ENCODE data around the gene SEC14L5. TPM values are rescaled to one million over a fixed set of nuclear protein-coding genes. Genes with fewer than 3 reads are reported as not detected.

SEC14L5 gene
- total RNA-seq, 2 experiments from 2014 or later: 0.20 TPM; not detected in 1

GRCh38 chr16:5008311-5008731 lies 50.2 kb downstream of the SEC14L5 start:
- no peak overlapping the region for H3K27ac Mint-ChIP-seq
- DNase-seq (no peak), ATAC-seq (ENCODE audit: low read depth) (no peak)
- POLR2A ChIA-PET: no interaction called here
- H3K9me3 Mint-ChIP-seq: no peaks in the 10 kb centered on the region
- no peaks in the 10 kb centered on the region for H3K4me1 Mint-ChIP-seq
- no peaks in the 10 kb centered on the region for H3K36me3 Mint-ChIP-seq
- H3K4me3 Mint-ChIP-seq: no peak overlapping the region
- no peaks in the 10 kb centered on the region for H3K27me3 Mint-ChIP-seq

GRCh38 chr16:5010576-5011329 lies 52.6 kb downstream of the SEC14L5 start:
- no peaks in the 10 kb centered on the region for H3K4me1 Mint-ChIP-seq
- POLR2A ChIA-PET: no interaction called here
- H3K36me3 Mint-ChIP-seq: no peaks in the 10 kb centered on the region
- no peak overlapping the region for H3K27ac Mint-ChIP-seq
- no peaks in the 10 kb centered on the region for H3K27me3 Mint-ChIP-seq
- no peak overlapping the region for H3K4me3 Mint-ChIP-seq
- no peaks in the 10 kb centered on the region for H3K9me3 Mint-ChIP-seq
- DNase-seq: no peak
- ATAC-seq (ENCODE audit: low read depth): no peak

- Mint-ChIP-seq H3K36me3 (no peaks in the 10 kb centered on the region), H3K27ac (no peak overlapping the region), H3K4me1 (no peaks in the 10 kb centered on the region), H3K9me3 (no peaks in the 10 kb centered on the region), H3K4me3 (no peak overlapping the region), H3K27me3 (no peaks in the 10 kb centered on the region)
- ATAC-seq (ENCODE audit: low read depth) (no peak), DNase-seq (no peak)
- POLR2A ChIA-PET: no interaction called here
Measured at GRCh38 chr16:5011637-5012036, 53.5 kb downstream of the SEC14L5 start.

- ATAC-seq (ENCODE audit: low read depth): no peak
- Mint-ChIP-seq H3K27me3 (no peaks in the 10 kb centered on the region), H3K4me1 (no peaks in the 10 kb centered on the region), H3K9me3 (no peaks in the 10 kb centered on the region), H3K27ac (no peak overlapping the region), H3K36me3 (no peaks in the 10 kb centered on the region), H3K4me3 (no peak overlapping the region)
- no peak for DNase-seq
- POLR2A ChIA-PET: no interaction called here
Measured at GRCh38 chr16:5012887-5013286, 54.8 kb downstream of the SEC14L5 start.

- Mint-ChIP-seq H3K36me3 (no peaks in the 10 kb centered on the region), H3K4me1 (no peaks in the 10 kb centered on the region), H3K9me3 (no peaks in the 10 kb centered on the region), H3K27me3 (no peaks in the 10 kb centered on the region), H3K27ac (no peak overlapping the region), H3K4me3 (no peak overlapping the region)
- POLR2A ChIA-PET: no interaction called here
- no peak for ATAC-seq (ENCODE audit: low read depth)
- no peak for DNase-seq
Measured at GRCh38 chr16:5015351-5015750, 57.2 kb downstream of the SEC14L5 start.

- ATAC-seq (ENCODE audit: low read depth): no peak
- Mint-ChIP-seq H3K27ac (no peak overlapping the region), H3K36me3 (no peaks in the 10 kb centered on the region), H3K27me3 (no peaks in the 10 kb centered on the region), H3K9me3 (no peaks in the 10 kb centered on the region), H3K4me3 (no peak overlapping the region), H3K4me1 (no peaks in the 10 kb centered on the region)
- POLR2A ChIA-PET: no interaction called here
- no peak for DNase-seq
Measured at GRCh38 chr16:5015887-5016286, 57.8 kb downstream of the SEC14L5 start.

- H3K27me3 Mint-ChIP-seq: no peaks in the 10 kb centered on the region
Measured at GRCh38 chr16:5016967-5017677, 59.0 kb downstream of the SEC14L5 start.

GRCh38 chr16:5017678-5017969 lies 59.5 kb downstream of the SEC14L5 start:
- Mint-ChIP-seq H3K4me3 (no peak overlapping the region), H3K27me3 (no peaks in the 10 kb centered on the region), H3K27ac (no peak overlapping the region), H3K36me3 (no peaks in the 10 kb centered on the region), H3K4me1 (no peaks in the 10 kb centered on the region), H3K9me3 (no peaks in the 10 kb centered on the region)
- ATAC-seq (ENCODE audit: low read depth) (no peak), DNase-seq (no peak)
- POLR2A ChIA-PET: no interaction called here

More at GRCh38 chr16:5016967-5017677, 59.0 kb downstream of the SEC14L5 start:
- POLR2A ChIA-PET: no interaction called here
- Mint-ChIP-seq H3K4me3 (no peak overlapping the region), H3K9me3 (no peaks in the 10 kb centered on the region), H3K27ac (no peak overlapping the region), H3K4me1 (no peaks in the 10 kb centered on the region), H3K36me3 (no peaks in the 10 kb centered on the region)
- no peak for DNase-seq
- ATAC-seq (ENCODE audit: low read depth): no peak

- Mint-ChIP-seq H3K4me3 (no peak overlapping the region), H3K9me3 (no peaks in the 10 kb centered on the region), H3K36me3 (no peaks in the 10 kb centered on the region), H3K27me3 (no peaks in the 10 kb centered on the region), H3K4me1 (no peaks in the 10 kb centered on the region), H3K27ac (no peak overlapping the region)
- POLR2A ChIA-PET: no interaction called here
- no peak for ATAC-seq (ENCODE audit: low read depth)
- DNase-seq: no peak
Measured at GRCh38 chr16:5018793-5019192, 60.7 kb downstream of the SEC14L5 start.

GRCh38 chr16:5019775-5020174 lies 61.6 kb downstream of the SEC14L5 start:
- POLR2A ChIA-PET: no interaction called here
- DNase-seq (no peak), ATAC-seq (ENCODE audit: low read depth) (no peak)
- H3K36me3 Mint-ChIP-seq: no peaks in the 10 kb centered on the region
- no peak overlapping the region for H3K27ac Mint-ChIP-seq
- no peaks in the 10 kb centered on the region for H3K4me1 Mint-ChIP-seq
- no peaks in the 10 kb centered on the region for H3K9me3 Mint-ChIP-seq
- H3K27me3 Mint-ChIP-seq: no peaks in the 10 kb centered on the region
- no peak overlapping the region for H3K4me3 Mint-ChIP-seq

- H3K4me1 Mint-ChIP-seq: no peaks in the 10 kb centered on the region
- no peak overlapping the region for H3K4me3 Mint-ChIP-seq
- no peak for ATAC-seq (ENCODE audit: low read depth)
- H3K27ac Mint-ChIP-seq: no peak overlapping the region
- no peaks in the 10 kb centered on the region for H3K36me3 Mint-ChIP-seq
- no peaks in the 10 kb centered on the region for H3K9me3 Mint-ChIP-seq
- no peaks in the 10 kb centered on the region for H3K27me3 Mint-ChIP-seq
- no peak for DNase-seq
- POLR2A ChIA-PET: no interaction called here
Measured at GRCh38 chr16:5020551-5020950, 62.4 kb downstream of the SEC14L5 start.

- Mint-ChIP-seq H3K4me3 (no peak overlapping the region), H3K9me3 (no peaks in the 10 kb centered on the region), H3K27me3 (no peaks in the 10 kb centered on the region), H3K4me1 (no peaks in the 10 kb centered on the region), H3K27ac (no peak overlapping the region), H3K36me3 (no peaks in the 10 kb centered on the region)
- POLR2A ChIA-PET: no interaction called here
- no peak for ATAC-seq (ENCODE audit: low read depth)
- DNase-seq: no peak
Measured at GRCh38 chr16:5022521-5022920, 64.4 kb downstream of the SEC14L5 start.

- Mint-ChIP-seq H3K4me3 (no peak overlapping the region), H3K36me3 (no peaks in the 10 kb centered on the region), H3K27me3 (no peaks in the 10 kb centered on the region), H3K27ac (no peak overlapping the region), H3K9me3 (no peaks in the 10 kb centered on the region), H3K4me1 (peaks cover 1% of the 10 kb centered on the region)
- POLR2A ChIA-PET: interaction anchor here (1.2 kb wide), 1 partner anchor 199 kb away, joined by 3 read pairs; no protein-coding TSS in a partner anchor
- no peak for DNase-seq
- ATAC-seq (ENCODE audit: low read depth): no peak
Measured at GRCh38 chr16:5024632-5025031, 66.5 kb downstream of the SEC14L5 start.

GRCh38 chr16:5025171-5025632 lies 67.1 kb downstream of the SEC14L5 start:
- Mint-ChIP-seq H3K36me3 (no peaks in the 10 kb centered on the region), H3K27ac (no peak overlapping the region), H3K4me1 (peaks cover 1% of the 10 kb centered on the region), H3K27me3 (no peaks in the 10 kb centered on the region), H3K4me3 (no peak overlapping the region), H3K9me3 (no peaks in the 10 kb centered on the region)
- ATAC-seq (ENCODE audit: low read depth) (no peak), DNase-seq (no peak)
- POLR2A ChIA-PET: interaction anchor here (1.2 kb wide), 1 partner anchor 199 kb away, joined by 3 read pairs; no protein-coding TSS in a partner anchor
